HEK293 (cell line): ENCODE results near the gene TTLL10.

Experiments
- KLF1 ChIP-seq: fragments of 450-650 bp; formaldehyde crosslinking; IDR thresholded peaks from 2 replicates; pipeline ENCODE4 v1.5.1; 2016; ENCODE audit warnings: missing biosample characterization, missing genetic modification characterization
- ZNF274 ChIP-seq, 2 experiments: fragments of 200-500 bp in 1 of 2; fragments of 450-650 bp in 1 of 2; sonication (Bioruptor generic) in 1 of 2; formaldehyde crosslinking in 1 of 2; IDR thresholded peaks; 2 replicates each; pipeline versions ENCODE4 v1.5.1 to v1.6.1; 2014 to 2016; ENCODE audit warnings: borderline replicate concordance in 1 of 2, inconsistent platforms in 1 of 2, low read length in 1 of 2, missing biosample characterization in 1 of 2, missing genetic modification characterization in 1 of 2
- TF ChIP-seq, protein P1 (sequence below): fragments of 450-650 bp; formaldehyde crosslinking; IDR thresholded peaks from 2 replicates; pipeline ENCODE4 v1.5.1; 2016; ENCODE audit warnings: missing biosample characterization, missing genetic modification characterization

DNA sequence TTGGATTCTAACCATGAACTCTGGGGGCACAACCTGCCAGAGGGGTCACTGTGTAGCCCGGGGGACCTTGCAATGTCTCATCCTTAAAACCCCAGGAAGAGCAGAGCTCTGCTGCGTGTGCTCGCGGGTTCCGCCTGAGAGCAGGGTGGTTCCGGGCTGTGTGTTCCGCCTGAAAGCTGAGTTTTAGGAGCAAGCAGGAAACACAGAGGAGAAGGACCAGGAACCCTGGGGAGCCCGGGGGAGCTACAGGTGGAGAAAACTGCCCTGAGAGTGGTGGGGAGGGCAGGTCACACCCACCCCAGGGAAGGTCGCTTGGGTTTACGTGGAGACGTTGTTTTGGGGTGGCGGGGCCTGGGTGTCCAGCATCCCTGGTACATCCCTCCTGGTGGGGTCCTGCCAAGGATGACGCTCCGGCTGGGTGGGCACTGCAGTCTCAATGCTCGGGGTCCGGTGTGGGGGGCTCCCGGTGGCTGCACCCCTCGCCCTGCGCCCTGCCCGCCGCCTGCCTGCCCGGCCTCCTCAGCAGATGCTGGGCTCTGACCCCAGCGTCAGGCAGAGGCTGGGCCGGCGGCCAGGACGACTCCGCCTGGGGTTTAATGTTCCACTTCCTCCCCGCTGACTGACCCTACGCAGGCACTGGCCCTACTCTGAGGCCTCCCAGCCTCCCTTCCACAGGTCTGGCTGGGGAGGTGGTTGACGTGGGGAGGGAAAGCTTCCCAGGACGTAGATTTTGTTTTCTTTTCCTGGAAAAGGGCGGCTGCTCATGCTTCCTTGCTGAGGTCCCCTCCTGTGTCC lies 40.5 kb upstream of the TTLL10 start:
- TF ChIP-seq, protein P1, sequence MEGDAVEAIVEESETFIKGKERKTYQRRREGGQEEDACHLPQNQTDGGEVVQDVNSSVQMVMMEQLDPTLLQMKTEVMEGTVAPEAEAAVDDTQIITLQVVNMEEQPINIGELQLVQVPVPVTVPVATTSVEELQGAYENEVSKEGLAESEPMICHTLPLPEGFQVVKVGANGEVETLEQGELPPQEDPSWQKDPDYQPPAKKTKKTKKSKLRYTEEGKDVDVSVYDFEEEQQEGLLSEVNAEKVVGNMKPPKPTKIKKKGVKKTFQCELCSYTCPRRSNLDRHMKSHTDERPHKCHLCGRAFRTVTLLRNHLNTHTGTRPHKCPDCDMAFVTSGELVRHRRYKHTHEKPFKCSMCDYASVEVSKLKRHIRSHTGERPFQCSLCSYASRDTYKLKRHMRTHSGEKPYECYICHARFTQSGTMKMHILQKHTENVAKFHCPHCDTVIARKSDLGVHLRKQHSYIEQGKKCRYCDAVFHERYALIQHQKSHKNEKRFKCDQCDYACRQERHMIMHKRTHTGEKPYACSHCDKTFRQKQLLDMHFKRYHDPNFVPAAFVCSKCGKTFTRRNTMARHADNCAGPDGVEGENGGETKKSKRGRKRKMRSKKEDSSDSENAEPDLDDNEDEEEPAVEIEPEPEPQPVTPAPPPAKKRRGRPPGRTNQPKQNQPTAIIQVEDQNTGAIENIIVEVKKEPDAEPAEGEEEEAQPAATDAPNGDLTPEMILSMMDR (tag by site-specific recombination), result no peak
- no peak for TF ChIP-seq KLF1 (tag by site-specific recombination)
- no peak for TF ChIP-seq ZNF274 (IDR thresholded peaks at IDR 0.05; ENCODE audit: low read length)
- no peak for TF ChIP-seq ZNF274 (tag by site-specific recombination; IDR thresholded peaks at IDR 0.05; ENCODE audit: borderline replicate concordance)
